ENCODE results near the gene TEX11.
"Not testable (repeated sequence)": the region's sequence is repeated elsewhere in the genome, so short reads cannot be mapped to it uniquely, and the experiment has no call there.

DNA sequence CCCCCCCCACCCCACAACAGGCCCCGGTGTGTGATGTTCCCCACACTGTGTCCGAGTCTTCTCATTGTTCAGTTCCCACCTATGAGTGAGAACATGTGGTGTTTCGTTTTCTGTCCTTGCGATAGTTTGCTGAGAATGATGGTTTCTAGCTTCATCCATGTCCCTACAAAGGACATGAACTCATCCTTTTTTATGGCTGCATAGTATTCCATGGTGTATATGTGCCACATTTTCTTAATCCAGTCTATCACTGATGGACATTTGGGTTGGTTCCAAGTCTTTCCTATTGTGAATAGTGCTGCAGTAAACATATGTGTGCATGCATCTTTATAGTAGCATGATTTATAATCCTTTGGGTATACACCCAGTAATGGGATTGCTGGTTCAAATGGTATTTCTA is 393.2 kb downstream of the TEX11 start:
- not testable (repeated sequence) for TF ChIP-seq EZH2 (IDR thresholded peaks at IDR 0.05; ENCODE audit: low read length)
- TF ChIP-seq, protein P1, sequence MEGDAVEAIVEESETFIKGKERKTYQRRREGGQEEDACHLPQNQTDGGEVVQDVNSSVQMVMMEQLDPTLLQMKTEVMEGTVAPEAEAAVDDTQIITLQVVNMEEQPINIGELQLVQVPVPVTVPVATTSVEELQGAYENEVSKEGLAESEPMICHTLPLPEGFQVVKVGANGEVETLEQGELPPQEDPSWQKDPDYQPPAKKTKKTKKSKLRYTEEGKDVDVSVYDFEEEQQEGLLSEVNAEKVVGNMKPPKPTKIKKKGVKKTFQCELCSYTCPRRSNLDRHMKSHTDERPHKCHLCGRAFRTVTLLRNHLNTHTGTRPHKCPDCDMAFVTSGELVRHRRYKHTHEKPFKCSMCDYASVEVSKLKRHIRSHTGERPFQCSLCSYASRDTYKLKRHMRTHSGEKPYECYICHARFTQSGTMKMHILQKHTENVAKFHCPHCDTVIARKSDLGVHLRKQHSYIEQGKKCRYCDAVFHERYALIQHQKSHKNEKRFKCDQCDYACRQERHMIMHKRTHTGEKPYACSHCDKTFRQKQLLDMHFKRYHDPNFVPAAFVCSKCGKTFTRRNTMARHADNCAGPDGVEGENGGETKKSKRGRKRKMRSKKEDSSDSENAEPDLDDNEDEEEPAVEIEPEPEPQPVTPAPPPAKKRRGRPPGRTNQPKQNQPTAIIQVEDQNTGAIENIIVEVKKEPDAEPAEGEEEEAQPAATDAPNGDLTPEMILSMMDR (optimal IDR thresholded peaks at IDR 0.05 in 1 of 3, IDR thresholded peaks at IDR 0.05 in 1 of 3, conservative IDR thresholded peaks at IDR 0.05 in 1 of 3; ENCODE audit: extremely low read depth in 1 of 3, insufficient read depth in 2 of 3, low read length in 3 of 3) = not testable (repeated sequence)
